ENCODE data around the gene PLG.
"Not testable (repeated sequence)": the region's sequence is repeated elsewhere in the genome, so short reads cannot be mapped to it uniquely, and the experiment has no call there.

Gene PLG

GRCh38 chr6:160766989-160767646, 65.1 kb downstream of the PLG start:
- TF ChIP-seq CTCF (IDR thresholded peaks at IDR 0.05; ENCODE audit: low read length, missing control alignments), result peak; percentile 65
- peak overlapping the region; percentile 35 for H3K4me3 ChIP-seq (replicated peaks; ENCODE audit: low read depth, low read length)
- DNase-seq (ENCODE audit: low read depth), result peak; percentile 51

DNA sequence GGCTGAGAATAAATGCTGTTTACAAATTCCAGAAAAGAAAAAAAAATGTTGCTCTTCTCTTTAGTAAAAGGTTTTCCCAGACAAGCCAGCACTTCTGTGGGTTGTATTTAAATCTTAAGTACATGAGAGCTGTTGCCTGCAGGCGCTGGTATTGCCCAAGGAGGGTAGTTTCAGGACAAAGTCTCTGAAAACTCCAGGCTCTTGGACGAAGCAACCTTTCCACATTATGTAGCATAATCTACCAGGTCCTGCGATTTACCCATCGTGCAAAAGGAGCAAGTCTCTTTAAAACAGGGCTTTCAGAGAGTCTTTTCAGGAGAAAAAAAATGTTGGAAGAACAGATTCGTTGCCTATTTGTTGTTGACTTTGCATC, 65.6 kb downstream of the PLG start:
- no peak for TF ChIP-seq CTCF (IDR thresholded peaks at IDR 0.05; ENCODE audit: low read length, missing control alignments)
- no peak for DNase-seq (ENCODE audit: low read depth)
- H3K4me3 ChIP-seq (replicated peaks; ENCODE audit: low read depth, low read length), result no peak overlapping the region

GRCh38 chr6:160768101-160768500, 66.1 kb downstream of the PLG start:
- TF ChIP-seq CTCF (IDR thresholded peaks at IDR 0.05; ENCODE audit: low read length, missing control alignments), result no peak
- no peak for DNase-seq (ENCODE audit: low read depth)
- H3K4me3 ChIP-seq (replicated peaks; ENCODE audit: low read depth, low read length), result no peak overlapping the region

DNA sequence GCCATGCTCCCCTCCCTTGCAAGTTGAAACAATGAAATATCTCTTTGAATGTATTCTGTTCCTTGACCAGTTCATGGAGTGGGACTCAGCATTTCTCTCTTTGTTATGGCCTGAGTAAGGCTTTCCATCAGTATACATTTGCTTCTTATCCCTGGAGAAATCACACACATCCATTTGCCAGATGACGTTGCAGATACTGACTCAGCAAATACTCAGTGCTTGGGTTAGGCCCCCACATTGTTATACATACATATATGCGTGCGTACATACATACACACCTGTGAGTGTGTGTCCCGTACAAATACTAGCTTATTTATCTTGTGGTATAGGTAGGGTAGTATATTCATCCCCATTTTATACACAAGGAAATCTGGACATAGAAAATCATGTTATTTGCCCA, 72.4 kb downstream of the PLG start:
- TF ChIP-seq CTCF (IDR thresholded peaks at IDR 0.05; ENCODE audit: low read length, missing control alignments), result no peak
- DNase-seq (ENCODE audit: low read depth), result no peak
- no peak overlapping the region for H3K4me3 ChIP-seq (replicated peaks; ENCODE audit: low read depth, low read length)

GRCh38 chr6:160775792-160776580, 73.9 kb downstream of the PLG start:
- DNase-seq (ENCODE audit: low read depth), result no peak
- TF ChIP-seq CTCF (IDR thresholded peaks at IDR 0.05; ENCODE audit: low read length, missing control alignments), result no peak

GRCh38 chr6:160779095-160779494, 77.1 kb downstream of the PLG start:
- DNase-seq (ENCODE audit: low read depth); H3K4me3 ChIP-seq (replicated peaks; ENCODE audit: low read depth, low read length): not testable (repeated sequence)

More at GRCh38 chr6:160775792-160776580, 73.9 kb downstream of the PLG start:
- H3K4me3 ChIP-seq (replicated peaks; ENCODE audit: low read depth, low read length), result no peak overlapping the region

DNA sequence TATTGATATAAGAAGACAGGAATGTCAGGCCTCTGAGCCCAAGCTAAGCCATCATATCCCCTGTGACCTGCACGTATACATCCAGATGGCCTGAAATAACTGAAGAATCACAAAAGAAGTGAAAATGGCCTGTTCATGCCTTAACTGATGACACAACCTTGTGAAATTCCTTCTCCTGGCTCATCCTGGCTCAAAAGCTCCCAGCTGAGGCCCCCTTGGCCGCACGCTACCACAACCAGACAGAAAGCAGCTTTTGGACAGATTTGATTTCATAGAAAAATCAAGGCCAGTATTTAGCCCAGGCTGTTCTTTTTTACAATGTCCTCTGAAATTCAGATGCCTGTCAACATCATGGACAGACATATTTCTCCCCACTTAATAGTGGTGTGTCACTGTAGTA, 78.6 kb downstream of the PLG start:
- not testable (repeated sequence) for H3K4me3 ChIP-seq (replicated peaks; ENCODE audit: low read depth, low read length); DNase-seq (ENCODE audit: low read depth)

GRCh38 chr6:160781298-160781697, 79.3 kb downstream of the PLG start:
- TF ChIP-seq CTCF (IDR thresholded peaks at IDR 0.05; ENCODE audit: low read length, missing control alignments), result no peak
- no peak overlapping the region for H3K4me3 ChIP-seq (replicated peaks; ENCODE audit: low read depth, low read length)
- DNase-seq (ENCODE audit: low read depth), result no peak

All from fibroblast of pulmonary artery (primary cell).